ENCODE measurements around the gene NANOGP8.
"Not testable (repeated sequence)": the region's sequence is repeated elsewhere in the genome, so short reads cannot be mapped to it uniquely, and the experiment has no call there.

The NANOGP8 gene

GRCh38 chr15:35085176-35085919 lies at the start of gene NANOGP8:
Gene NANOGP8 (minus strand): TSS chr15:35085295. CDS start chr15:35085110, 185 bp downstream.
- DNase-seq, result not testable (repeated sequence)

- DNase-seq, result no peak
Observed at GRCh38 chr15:35134299-35134698, 49.2 kb upstream of the NANOGP8 start.

- no peak for DNase-seq
Observed at GRCh38 chr15:35130245-35130644, 45.1 kb upstream of the NANOGP8 start.

GRCh38 chr15:35129361-35129760 lies 44.3 kb upstream of the NANOGP8 start:
- no peak for DNase-seq

- DNase-seq, result no peak
Observed at GRCh38 chr15:35127717-35128116, 42.6 kb upstream of the NANOGP8 start.

GRCh38 chr15:35126236-35126635 lies 41.1 kb upstream of the NANOGP8 start:
- no peak for DNase-seq

GRCh38 chr15:35123743-35124142 lies 38.6 kb upstream of the NANOGP8 start:
- no peak for DNase-seq

- DNase-seq, result no peak
Observed at GRCh38 chr15:35121611-35122359, 36.7 kb upstream of the NANOGP8 start.

GRCh38 chr15:35120173-35120572 lies 35.1 kb upstream of the NANOGP8 start:
- DNase-seq, result no peak

GRCh38 chr15:35118960-35119359 lies 33.9 kb upstream of the NANOGP8 start:
- no peak for DNase-seq

- DNase-seq, result no peak
Observed at GRCh38 chr15:35117543-35118265, 32.6 kb upstream of the NANOGP8 start.

GRCh38 chr15:35115155-35115725 lies 30.1 kb upstream of the NANOGP8 start:
- DNase-seq, result no peak

- no peak for DNase-seq
Observed at GRCh38 chr15:35112346-35112745, 27.3 kb upstream of the NANOGP8 start.

- no peak for DNase-seq
Observed at GRCh38 chr15:35111861-35112260, 26.8 kb upstream of the NANOGP8 start.

GRCh38 chr15:35108453-35108852 lies 23.4 kb upstream of the NANOGP8 start:
- DNase-seq, result no peak

GRCh38 chr15:35107561-35107960 lies 22.5 kb upstream of the NANOGP8 start:
- no peak for DNase-seq

- no peak for DNase-seq
Observed at GRCh38 chr15:35107122-35107521, 22.0 kb upstream of the NANOGP8 start.

GRCh38 chr15:35104526-35105147 lies 19.5 kb upstream of the NANOGP8 start:
- no peak for DNase-seq

GRCh38 chr15:35102186-35102585 lies 17.1 kb upstream of the NANOGP8 start:
- no peak for DNase-seq

GRCh38 chr15:35101335-35101734 lies 16.2 kb upstream of the NANOGP8 start:
- DNase-seq, result no peak

GRCh38 chr15:35098737-35099136 lies 13.6 kb upstream of the NANOGP8 start:
- DNase-seq, result no peak

- DNase-seq, result no peak
Observed at GRCh38 chr15:35095941-35096340, 10.8 kb upstream of the NANOGP8 start.

GRCh38 chr15:35092846-35093245 lies 7.8 kb upstream of the NANOGP8 start:
- DNase-seq, result no peak

Measured in DMS 273 treated with DMSO at 0.1 percent for 48 hours (cell line).